Kidney (tissue), 14 donors: Measurements from ENCODE around the gene PSME3. TPM values are rescaled to one million over a fixed set of nuclear protein-coding genes. Genes with fewer than 3 reads are reported as not detected.

ENCODE experiments used
- DNase-seq, 5 donors: peaks; one replicate each; pipeline ENCODE4 v3.0.0-alpha.2; 2013 to 2020
- FAIRE-seq: peaks from 2 replicates; lab custom pipeline; 2012; peaks lifted over from hg19 to GRCh38; lab: Jason Lieb, UNC
- H3K27ac ChIP-seq, 2 donors: one replicate each; pipeline ENCODE4 v1.7.0; 2013; ENCODE audit warnings: low read depth in 2 of 2, low read length in 2 of 2, inconsistent platforms in 1 of 2
- H3K27me3 ChIP-seq: one replicate; pipeline ENCODE4 v1.7.1; 2013; ENCODE audit warnings: low read length, inconsistent platforms; ENCODE audit not compliant: control insufficient read depth, insufficient read depth
- H3K36me3 ChIP-seq, 3 donors: one replicate each; pipeline versions ENCODE4 v1.7.0 to v1.7.1; 2013; ENCODE audit warnings: low read length in 3 of 3, control low read depth in 1 of 3, inconsistent platforms in 1 of 3; ENCODE audit not compliant: insufficient read depth in 3 of 3, control insufficient read depth in 2 of 3
- H3K4me1 ChIP-seq, 3 donors: one replicate each; pipeline versions ENCODE4 v1.7.0 to v1.7.1; 2013; ENCODE audit warnings: low read length in 3 of 3, inconsistent platforms in 1 of 3, low read depth in 1 of 3; ENCODE audit not compliant: control insufficient read depth in 2 of 3, insufficient read depth in 2 of 3
- H3K4me3 ChIP-seq, 3 donors: one replicate each; pipeline versions ENCODE4 v1.7.0 to v1.8.1; 2013; ENCODE audit warnings: low read length in 3 of 3, control low read depth in 1 of 3, inconsistent platforms in 1 of 3
- H3K9ac ChIP-seq, 3 donors: one replicate each; pipeline versions ENCODE4 v1.7.0 to v1.7.1; 2013; ENCODE audit warnings: low read length in 3 of 3, control low read depth in 1 of 3, inconsistent platforms in 1 of 3
- H3K9me3 ChIP-seq, 3 donors: one replicate each; pipeline versions ENCODE4 v1.7.0 to v1.7.1; 2013; ENCODE audit warnings: low read length in 3 of 3, control low read depth in 1 of 3, inconsistent platforms in 1 of 3; ENCODE audit not compliant: control insufficient read depth in 2 of 3, insufficient read depth in 1 of 3
- intact Hi-C: fragments of 100-400 bp; cut with DNase I; formaldehyde crosslinking; loops from one replicate; pipeline ENCODE4 v1.11.1; 2022
- polyA plus RNA-seq: library from polyadenylated mRNA; stranded (reverse); fragments of 350-450 nt; fragmentation: Illumina TruSeq; extraction: RNeasy Lipid Tissue Mini Kit (QIAGEN cat#74804); gene quantifications from one replicate; pipeline ENCODE4 v1.2.3, GENCODE V29; 2014; ENCODE audit warnings: low read depth, low replicate concordance; ENCODE audit not compliant: insufficient read depth
- total RNA-seq: library from RNA; stranded (reverse); fragmentation: NEBNext Ultra II Directional; extraction: Animal tissue kit (Norgen Biotek cat#: 25700); gene quantifications from one replicate; pipeline ENCODE4 v1.2.1, GENCODE V29; 2021
- TF ChIP-seq, protein P1 (sequence below): IDR thresholded peaks from 3 replicates; pipeline ENCODE4 v1.5.1; 2012; ENCODE audit warnings: mild to moderate bottlenecking, moderate library complexity, borderline replicate concordance; ENCODE audit not compliant: insufficient read depth; ENCODE audit errors: extremely low read depth
- donor health status: control.
- donor health status: control.
- donor health status: control.
- donor health status: control.
- donor health status: control.
- donor health status: DM: yes; HTN: yes; CAD: no.
- donor health status: Normal renal cell carcinoma (clear cell type).

The PSME3 gene
- total and polyA plus RNA-seq, 2 donors from 2014 or later = 60.3 to 115 TPM

DNA sequence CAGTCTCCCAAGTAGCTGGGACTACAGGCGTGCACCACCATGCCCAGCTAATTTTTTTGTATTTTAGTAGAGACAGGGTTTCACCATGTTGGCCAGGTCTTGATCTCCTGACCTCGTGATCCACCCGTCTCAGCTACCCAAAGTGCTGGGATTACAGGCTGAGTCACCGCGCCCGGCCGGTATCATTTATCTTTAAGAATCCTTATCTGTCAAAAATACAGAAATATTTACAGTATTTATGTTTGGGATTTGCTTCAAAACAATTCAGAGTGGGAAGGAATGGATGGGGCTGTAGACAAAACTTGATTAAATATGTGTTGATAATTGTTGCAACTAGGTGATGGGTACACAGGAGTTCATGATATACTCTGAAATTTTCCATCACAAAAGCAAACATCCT, 12.0 kb upstream of the PSME3 start:
- FAIRE-seq = no peak
- intact Hi-C loops = loop anchor here (10.0 kb wide), 1 partner anchor 246 kb away; the partner anchor contains the start of gene PSMC3IP
- peaks cover 5 to 39% (median 32%) of the 10 kb centered on the region in 3 donors for H3K36me3 ChIP-seq

GRCh38 chr17:42827472-42827871, 5.7 kb upstream of the PSME3 start:
- Histone ChIP-seq H3K9me3 (no peaks in the 10 kb centered on the region), H3K4me3 (no peak overlapping the region), H3K36me3 (no peaks in the 10 kb centered on the region), H3K27me3 (no peaks in the 10 kb centered on the region), H3K4me1 (peaks cover 0 to 8% (median 3%) of the 10 kb centered on the region in 3 donors), H3K9ac (no peak overlapping the region), H3K27ac (no peak overlapping the region)
- DNase-seq (no peak), FAIRE-seq (no peak)
- TF ChIP-seq, protein P1, sequence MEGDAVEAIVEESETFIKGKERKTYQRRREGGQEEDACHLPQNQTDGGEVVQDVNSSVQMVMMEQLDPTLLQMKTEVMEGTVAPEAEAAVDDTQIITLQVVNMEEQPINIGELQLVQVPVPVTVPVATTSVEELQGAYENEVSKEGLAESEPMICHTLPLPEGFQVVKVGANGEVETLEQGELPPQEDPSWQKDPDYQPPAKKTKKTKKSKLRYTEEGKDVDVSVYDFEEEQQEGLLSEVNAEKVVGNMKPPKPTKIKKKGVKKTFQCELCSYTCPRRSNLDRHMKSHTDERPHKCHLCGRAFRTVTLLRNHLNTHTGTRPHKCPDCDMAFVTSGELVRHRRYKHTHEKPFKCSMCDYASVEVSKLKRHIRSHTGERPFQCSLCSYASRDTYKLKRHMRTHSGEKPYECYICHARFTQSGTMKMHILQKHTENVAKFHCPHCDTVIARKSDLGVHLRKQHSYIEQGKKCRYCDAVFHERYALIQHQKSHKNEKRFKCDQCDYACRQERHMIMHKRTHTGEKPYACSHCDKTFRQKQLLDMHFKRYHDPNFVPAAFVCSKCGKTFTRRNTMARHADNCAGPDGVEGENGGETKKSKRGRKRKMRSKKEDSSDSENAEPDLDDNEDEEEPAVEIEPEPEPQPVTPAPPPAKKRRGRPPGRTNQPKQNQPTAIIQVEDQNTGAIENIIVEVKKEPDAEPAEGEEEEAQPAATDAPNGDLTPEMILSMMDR = no peak
- intact Hi-C loops = loop anchor here (10.0 kb wide), 1 partner anchor 253 kb away; the partner anchor contains the start of gene PSMC3IP

More for the DNA sequence above, 12.0 kb upstream of the PSME3 start:
- Histone ChIP-seq H3K27ac (no peak overlapping the region), H3K27me3 (no peaks in the 10 kb centered on the region), H3K9ac (no peak overlapping the region), H3K9me3 (no peaks in the 10 kb centered on the region), H3K4me3 (no peak overlapping the region), H3K4me1 (peaks cover 0 to 8% (median 5%) of the 10 kb centered on the region in 3 donors)
- TF ChIP-seq, protein P1 = no peak
- no peak for DNase-seq

DNA sequence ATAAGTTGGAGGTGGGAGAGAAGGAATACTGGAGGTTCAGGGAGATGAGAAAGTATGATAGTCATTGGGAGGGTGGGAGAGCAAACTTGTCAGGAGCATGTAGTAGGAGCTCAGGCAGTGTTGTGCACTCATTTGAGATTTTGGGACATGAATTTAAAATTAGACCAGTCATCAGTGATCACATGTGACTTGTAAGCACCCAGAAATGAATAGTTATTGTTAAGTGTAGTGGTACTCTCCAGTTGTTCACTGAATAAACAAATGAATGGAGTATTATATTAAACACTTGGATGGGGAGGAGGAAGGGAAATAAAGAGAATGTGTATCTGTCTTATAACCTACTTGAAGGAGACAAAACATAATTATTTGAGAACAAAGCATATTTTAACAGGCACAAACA, 2.2 kb upstream of the PSME3 start:
- H3K9ac ChIP-seq = no peak overlapping the region
- FAIRE-seq = no peak
- no peaks in the 10 kb centered on the region for H3K27me3 ChIP-seq
- DNase-seq = no peak
- no peak overlapping the region for H3K4me3 ChIP-seq
- intact Hi-C loops = no loop called here
- no peak overlapping the region for H3K27ac ChIP-seq
- peaks cover 0 to 9% (median 5%) of the 10 kb centered on the region in 3 donors for H3K4me1 ChIP-seq
- peaks cover 0 to 6% (median 0%) of the 10 kb centered on the region in 3 donors for H3K36me3 ChIP-seq
- H3K9me3 ChIP-seq = no peaks in the 10 kb centered on the region
- TF ChIP-seq, protein P1 = no peak
